ENCODE results near the gene DAGLB. TPM values are rescaled to one million over a fixed set of nuclear protein-coding genes. Genes with fewer than 3 reads are reported as not detected.

Gene DAGLB
- total and polyA plus RNA-seq, 8 donors = 16.8 to 46.5 (median 18.7) TPM

DNA sequence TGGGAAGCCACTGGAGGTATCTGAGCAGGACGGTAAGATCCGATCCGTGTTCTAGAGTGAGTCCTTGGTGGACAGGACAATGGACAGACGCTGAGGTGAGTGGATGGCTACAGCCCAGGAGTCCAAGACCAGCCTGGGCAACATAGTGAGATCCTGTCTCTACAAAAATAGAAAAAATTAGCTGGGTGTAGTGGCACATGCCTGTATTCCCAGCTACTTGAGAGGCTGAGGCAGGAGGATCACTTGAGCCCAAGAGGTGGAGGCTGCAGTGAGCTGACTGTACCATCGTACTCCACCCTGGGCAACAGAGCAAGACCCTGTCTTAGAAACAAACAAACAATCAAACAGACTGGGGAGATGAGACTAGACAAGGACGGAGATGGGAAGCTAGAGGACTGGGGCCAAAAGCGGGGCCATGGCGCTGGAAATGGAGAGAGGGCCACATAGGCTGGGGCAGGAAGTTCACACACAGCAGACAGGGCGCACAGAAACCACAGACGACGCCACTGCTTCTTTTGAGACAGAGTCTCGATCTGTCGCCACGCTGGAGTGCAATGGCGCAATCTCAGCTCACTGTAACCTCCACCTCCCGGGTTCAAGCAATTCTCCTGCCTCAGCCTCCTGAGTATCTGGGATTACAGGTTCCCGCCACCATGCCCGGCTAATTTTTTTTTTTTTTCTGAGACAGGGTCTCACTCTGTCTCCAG is 24.7 kb downstream of the DAGLB start:
- intact Hi-C loops (cut with DNase I) = no loop called here
- DNase-seq (peak in 2 of 4 donors; percentile 77 to 92), ATAC-seq (peak; percentile 52)
- peak overlapping the region in 1 of 2 donors; percentile 91 for H3K27ac ChIP-seq
- H3K36me3 ChIP-seq = peaks cover 0 to 86% of the 10 kb centered on the region in 2 donors
- peaks cover 0 to 37% of the 10 kb centered on the region in 2 donors for H3K4me1 ChIP-seq
- no peaks in the 10 kb centered on the region for H3K9me3 ChIP-seq
- TF ChIP-seq, protein P1, sequence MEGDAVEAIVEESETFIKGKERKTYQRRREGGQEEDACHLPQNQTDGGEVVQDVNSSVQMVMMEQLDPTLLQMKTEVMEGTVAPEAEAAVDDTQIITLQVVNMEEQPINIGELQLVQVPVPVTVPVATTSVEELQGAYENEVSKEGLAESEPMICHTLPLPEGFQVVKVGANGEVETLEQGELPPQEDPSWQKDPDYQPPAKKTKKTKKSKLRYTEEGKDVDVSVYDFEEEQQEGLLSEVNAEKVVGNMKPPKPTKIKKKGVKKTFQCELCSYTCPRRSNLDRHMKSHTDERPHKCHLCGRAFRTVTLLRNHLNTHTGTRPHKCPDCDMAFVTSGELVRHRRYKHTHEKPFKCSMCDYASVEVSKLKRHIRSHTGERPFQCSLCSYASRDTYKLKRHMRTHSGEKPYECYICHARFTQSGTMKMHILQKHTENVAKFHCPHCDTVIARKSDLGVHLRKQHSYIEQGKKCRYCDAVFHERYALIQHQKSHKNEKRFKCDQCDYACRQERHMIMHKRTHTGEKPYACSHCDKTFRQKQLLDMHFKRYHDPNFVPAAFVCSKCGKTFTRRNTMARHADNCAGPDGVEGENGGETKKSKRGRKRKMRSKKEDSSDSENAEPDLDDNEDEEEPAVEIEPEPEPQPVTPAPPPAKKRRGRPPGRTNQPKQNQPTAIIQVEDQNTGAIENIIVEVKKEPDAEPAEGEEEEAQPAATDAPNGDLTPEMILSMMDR (IDR thresholded peaks at IDR 0.05) = no peak
- no peaks in the 10 kb centered on the region for H3K27me3 ChIP-seq
- no peak overlapping the region for H3K4me3 ChIP-seq

DNA sequence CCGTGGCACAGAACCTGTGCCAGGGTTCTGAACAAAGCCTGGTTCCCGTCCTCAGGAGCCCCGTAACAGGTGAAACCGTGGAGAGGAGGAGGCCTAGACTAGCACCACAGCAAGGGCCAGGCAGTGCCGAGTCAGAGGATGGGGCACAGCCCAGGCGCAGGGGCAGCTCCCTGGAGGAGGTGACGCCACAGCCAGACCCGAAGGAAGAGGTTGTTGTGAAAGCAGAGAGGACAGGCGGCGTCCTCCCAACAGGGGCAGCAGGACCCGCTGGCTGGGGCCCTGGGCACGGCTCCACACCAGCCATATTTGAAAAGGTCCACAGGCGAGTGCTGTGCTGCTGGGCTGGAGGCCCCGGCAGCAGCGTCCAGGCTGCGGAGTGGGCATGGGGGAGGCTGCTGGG is 25.7 kb downstream of the DAGLB start:
- TF ChIP-seq, protein P1 (IDR thresholded peaks at IDR 0.05) = no peak
- intact Hi-C loops (cut with DNase I) = no loop called here
- no peaks in the 10 kb centered on the region for H3K9me3 ChIP-seq
- H3K27ac ChIP-seq = peak overlapping the region in 1 of 2 donors; percentile 91
- peaks cover 0 to 86% of the 10 kb centered on the region in 2 donors for H3K36me3 ChIP-seq
- DNase-seq (peak in 1 of 4 donors; percentile 88), ATAC-seq (no peak)
- H3K4me1 ChIP-seq = peaks cover 0 to 37% of the 10 kb centered on the region in 2 donors
- H3K4me3 ChIP-seq = no peak overlapping the region
- H3K27me3 ChIP-seq = no peaks in the 10 kb centered on the region

DNA sequence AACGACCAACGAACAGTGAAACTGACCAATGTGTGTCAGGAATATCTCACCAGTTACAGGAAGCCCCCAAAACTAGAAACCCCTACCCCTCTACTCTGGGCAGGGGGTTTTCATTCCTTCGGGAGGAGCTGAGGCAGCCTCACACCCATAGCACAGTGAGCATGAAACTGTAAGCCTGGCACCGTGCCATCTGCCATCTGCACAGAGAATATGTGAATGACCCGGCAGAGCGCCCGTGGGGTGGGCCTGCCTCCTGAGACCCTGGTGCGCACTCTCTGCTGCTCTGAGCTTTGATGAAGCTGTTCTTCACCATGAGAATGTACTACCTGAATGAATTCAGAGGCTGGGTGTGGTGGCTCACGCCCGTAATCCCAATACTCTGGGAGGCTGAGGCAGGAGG is 27.1 kb downstream of the DAGLB start:
- no peak for DNase-seq
- Histone ChIP-seq H3K27me3 (no peaks in the 10 kb centered on the region), H3K27ac (no peak overlapping the region), H3K36me3 (peaks cover 0 to 86% of the 10 kb centered on the region in 2 donors), H3K4me3 (no peak overlapping the region), H3K9me3 (no peaks in the 10 kb centered on the region), H3K4me1 (peaks cover 0 to 34% of the 10 kb centered on the region in 2 donors)
- no peak for ATAC-seq
- TF ChIP-seq, protein P1 (IDR thresholded peaks at IDR 0.05) = no peak
- intact Hi-C loops (cut with DNase I) = no loop called here

DNA sequence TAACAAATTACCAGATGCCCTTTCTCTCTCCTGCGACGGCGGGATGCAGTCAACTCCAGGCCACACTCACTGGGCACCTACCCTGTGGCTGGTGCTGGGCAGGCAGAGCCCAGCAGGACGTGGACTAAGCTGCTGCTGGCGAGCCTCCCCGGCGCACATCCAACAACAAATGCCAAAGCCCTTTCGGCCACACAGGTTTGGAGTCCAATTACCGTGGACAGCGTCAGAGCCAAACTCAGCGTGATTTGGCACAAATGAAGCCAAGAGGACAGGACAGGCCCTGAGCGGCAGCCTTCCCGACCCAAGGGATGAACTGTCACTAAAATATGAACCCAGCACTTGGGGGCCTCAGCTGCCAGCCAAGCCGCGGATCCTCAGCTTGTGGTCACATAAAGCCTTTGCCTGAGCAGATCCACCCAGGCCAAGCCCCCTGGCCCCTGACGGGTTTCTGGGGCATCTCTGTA is 28.4 kb downstream of the DAGLB start:
- TF ChIP-seq, protein P1 (IDR thresholded peaks at IDR 0.05) = no peak
- H3K27me3 ChIP-seq = no peaks in the 10 kb centered on the region
- peaks cover 0 to 22% of the 10 kb centered on the region in 2 donors for H3K4me1 ChIP-seq
- H3K27ac ChIP-seq = no peak overlapping the region
- DNase-seq (no peak), ATAC-seq (no peak)
- intact Hi-C loops (cut with DNase I) = no loop called here
- peaks cover 0 to 86% of the 10 kb centered on the region in 2 donors for H3K36me3 ChIP-seq
- H3K4me3 ChIP-seq = no peak overlapping the region
- no peaks in the 10 kb centered on the region for H3K9me3 ChIP-seq

DNA sequence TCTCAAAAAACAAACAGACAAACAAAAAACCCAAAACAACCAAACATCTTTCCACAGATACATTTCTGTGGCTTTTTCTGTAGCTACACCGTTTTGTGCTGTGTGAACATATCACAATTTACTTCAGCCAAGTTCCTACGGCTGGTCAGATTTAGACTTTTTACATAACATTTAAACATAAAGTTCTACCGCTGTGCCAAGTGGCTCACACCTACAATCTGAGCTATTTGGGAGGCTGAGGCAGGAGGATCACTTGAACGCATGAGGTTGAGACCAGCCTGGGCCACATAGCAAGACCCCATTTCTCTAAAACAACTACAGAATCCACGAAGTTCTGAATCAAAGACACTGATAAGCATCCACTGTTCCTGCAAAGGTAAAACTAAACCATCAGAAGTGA is 30.3 kb downstream of the DAGLB start:
- ATAC-seq = no peak
- H3K36me3 ChIP-seq = peaks cover 0 to 88% of the 10 kb centered on the region in 2 donors
- intact Hi-C loops (cut with DNase I) = no loop called here

More for the DNA sequence above, 30.3 kb downstream of the DAGLB start:
- H3K9me3 ChIP-seq = no peaks in the 10 kb centered on the region
- TF ChIP-seq, protein P1 (IDR thresholded peaks at IDR 0.05) = no peak
- peaks cover 0 to 8% of the 10 kb centered on the region in 2 donors for H3K4me1 ChIP-seq
- H3K27ac ChIP-seq = no peak overlapping the region
- no peak overlapping the region for H3K4me3 ChIP-seq
- no peak for DNase-seq
- H3K27me3 ChIP-seq = no peaks in the 10 kb centered on the region

Measured in left lung (tissue), 10 donors.